Lower lobe of right lung (tissue), 2 donors: ENCODE data around the gene PXMP4. TPM values are rescaled to one million over a fixed set of nuclear protein-coding genes. Genes with fewer than 3 reads are reported as not detected.
A peak's percentile ranks its signal among the peaks of the same experiment; 100 is the strongest.

Experiments used
- ATAC-seq, 2 donors: fragments of 200-7000 bp; cut with Tn5 transposase; one replicate each; pipeline ENCODE4 v1.9.1; 2020 to 2022; ENCODE audit warnings: mild to moderate bottlenecking in 2 of 2, moderate library complexity in 2 of 2
- DNase-seq: peaks from one replicate; pipeline ENCODE4 v3.0.0-alpha.2; 2020
- H3K27ac ChIP-seq: fragments of 200-600 bp; one replicate; pipeline ENCODE4 v1.8.0; 2022
- H3K27me3 ChIP-seq: fragments of 200-600 bp; one replicate; pipeline ENCODE4 v1.8.0; 2022; ENCODE audit warnings: low read depth
- H3K36me3 ChIP-seq: fragments of 200-600 bp; one replicate; pipeline ENCODE4 v1.8.0; 2022; ENCODE audit warnings: mild to moderate bottlenecking
- H3K4me1 ChIP-seq: fragments of 200-600 bp; one replicate; pipeline ENCODE4 v1.8.0; 2022
- H3K4me3 ChIP-seq: fragments of 200-600 bp; one replicate; pipeline ENCODE4 v1.8.0; 2022; ENCODE audit warnings: mild to moderate bottlenecking
- H3K9me3 ChIP-seq: fragments of 200-600 bp; one replicate; pipeline ENCODE4 v1.8.0; 2022
- CTCF ChIP-seq: fragments of 200-600 bp; IDR thresholded peaks from one replicate; pipeline ENCODE4 v1.8.0; 2022; ENCODE audit warnings: antibody characterized with exemption, mild to moderate bottlenecking
- intact Hi-C: fragments of 100-400 bp; cut with DNase I; formaldehyde crosslinking; loops from one replicate; pipeline ENCODE4 v1.11.0; 2022
- total RNA-seq: library from RNA; stranded (reverse); fragmentation: NEBNext Ultra II Directional; extraction: Animal tissue kit (Norgen Biotek cat#: 25700); gene quantifications from one replicate; pipeline ENCODE4 v1.2.1, GENCODE V29; 2021
- donor health status: DM: no; HTN: yes; CAD: no; lungs with severe emphysema.

The PXMP4 gene
- total RNA-seq, 1 donor from 2014 or later = 60.5 TPM

DNA sequence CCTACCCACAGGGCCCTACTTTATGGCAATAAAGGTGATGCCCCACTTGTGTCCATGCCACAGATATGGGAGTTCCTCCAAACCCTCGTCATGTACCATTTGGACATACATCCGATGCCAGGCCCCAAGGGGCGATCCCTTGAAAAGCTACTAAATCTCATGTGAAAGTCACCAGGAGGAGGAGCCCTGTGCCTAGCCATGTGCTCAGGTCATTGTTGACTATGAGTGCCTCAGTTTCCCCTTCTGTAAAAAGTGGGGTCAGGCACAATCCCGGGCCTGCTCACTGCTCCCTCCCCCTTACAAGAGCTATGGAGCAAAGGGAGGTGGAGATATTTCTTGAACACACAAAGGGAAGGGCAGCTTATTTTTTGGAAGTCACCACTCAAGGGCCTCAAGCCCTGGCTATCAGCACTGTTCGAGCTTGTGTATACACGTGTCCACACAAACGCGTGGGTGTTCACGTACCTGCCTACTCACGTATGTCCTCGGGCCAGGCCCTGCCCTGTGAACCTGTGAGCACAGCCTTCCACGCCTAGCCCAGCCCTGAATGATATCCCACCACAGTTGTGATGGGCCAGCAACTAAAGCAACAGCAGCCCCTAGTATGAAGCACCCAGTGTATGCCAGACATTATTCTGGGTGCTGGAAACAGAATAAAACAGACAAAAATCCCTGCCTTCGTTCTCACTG, 51.5 kb downstream of the PXMP4 start:
- Histone ChIP-seq H3K9me3 (no peaks in the 10 kb centered on the region), H3K4me1 (peaks cover 56% of the 10 kb centered on the region), H3K27ac (no peak overlapping the region), H3K36me3 (peaks cover 15% of the 10 kb centered on the region), H3K4me3 (no peak overlapping the region), H3K27me3 (no peaks in the 10 kb centered on the region)
- no peak for ATAC-seq
- intact Hi-C loops = no loop called here
- TF ChIP-seq CTCF = no peak
- DNase-seq = no peak

DNA sequence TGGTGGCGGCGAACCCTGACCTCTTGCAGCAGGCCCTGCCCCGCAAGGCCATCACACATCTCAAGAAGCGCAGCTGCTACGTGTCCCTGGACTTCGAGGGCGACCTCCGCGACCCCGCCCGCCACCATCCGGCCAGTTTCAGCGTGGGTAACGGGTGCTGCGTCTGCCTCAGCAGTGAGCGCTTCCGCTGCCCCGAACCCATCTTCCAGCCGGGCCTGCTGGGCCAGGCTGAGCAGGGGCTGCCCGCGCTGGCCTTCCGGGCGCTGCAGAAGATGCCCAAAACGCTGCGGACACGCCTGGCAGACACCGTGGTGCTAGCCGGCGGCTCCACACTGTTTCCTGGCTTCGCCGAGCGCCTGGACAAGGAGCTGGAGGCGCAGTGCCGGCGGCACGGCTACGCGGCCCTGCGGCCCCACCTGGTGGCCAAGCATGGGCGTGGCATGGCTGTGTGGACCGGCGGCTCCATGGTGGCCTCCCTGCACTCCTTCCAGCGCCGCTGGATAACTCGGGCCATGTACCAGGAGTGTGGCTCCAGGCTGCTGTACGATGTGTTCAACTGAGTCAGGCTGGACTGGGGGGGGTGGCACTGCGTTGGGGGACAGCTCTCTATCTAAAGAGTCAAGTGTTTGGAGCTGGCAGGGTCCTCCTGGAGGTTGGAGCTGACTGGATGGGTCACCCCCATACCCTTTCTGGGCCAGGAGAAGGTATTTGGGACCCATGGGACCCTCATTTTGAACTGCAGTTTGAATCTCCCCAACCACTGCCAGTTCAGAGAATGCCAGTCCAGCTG, 52.2 kb downstream of the PXMP4 start:
- peak overlapping the region; percentile 79 for H3K27ac ChIP-seq
- peak; percentile 86 for DNase-seq
- TF ChIP-seq CTCF = peak; percentile 90
- no peaks in the 10 kb centered on the region for H3K9me3 ChIP-seq
- peak overlapping the region; percentile 63 for H3K4me3 ChIP-seq
- H3K4me1 ChIP-seq = peaks cover 51% of the 10 kb centered on the region
- ATAC-seq = peak; percentile 71 to 72
- H3K36me3 ChIP-seq = peaks cover 15% of the 10 kb centered on the region
- intact Hi-C loops = no loop called here
- no peaks in the 10 kb centered on the region for H3K27me3 ChIP-seq

DNA sequence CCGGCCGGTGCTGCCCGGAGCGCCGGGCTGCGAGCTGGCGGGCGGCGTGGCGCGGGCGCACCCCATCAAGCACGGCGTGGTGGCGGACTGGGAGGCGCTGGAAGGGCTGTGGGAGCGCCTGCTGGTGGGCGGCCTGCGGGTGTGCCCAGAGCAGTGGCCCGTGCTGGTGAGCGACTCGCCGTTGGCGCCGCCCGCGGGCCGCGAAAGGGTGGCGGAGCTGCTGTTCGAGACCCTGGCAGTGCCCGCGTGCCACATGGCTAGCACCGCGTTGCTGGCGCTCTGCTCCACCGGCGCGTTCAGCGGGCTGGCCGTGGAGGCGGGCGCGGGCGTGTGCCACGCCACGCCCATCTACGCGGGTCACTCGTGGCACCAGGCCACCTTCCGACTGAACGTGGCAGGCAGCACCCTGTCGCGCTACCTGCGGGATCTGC, 52.9 kb downstream of the PXMP4 start:
- H3K36me3 ChIP-seq = peaks cover 15% of the 10 kb centered on the region
- no peak for TF ChIP-seq CTCF
- DNase-seq (peak; percentile 69), ATAC-seq (peak; percentile 25 to 30)
- H3K27me3 ChIP-seq = no peaks in the 10 kb centered on the region
- peak overlapping the region; percentile 79 for H3K27ac ChIP-seq
- H3K9me3 ChIP-seq = no peaks in the 10 kb centered on the region
- intact Hi-C loops = no loop called here
- H3K4me1 ChIP-seq = peaks cover 51% of the 10 kb centered on the region
- H3K4me3 ChIP-seq = peak overlapping the region; percentile 63

DNA sequence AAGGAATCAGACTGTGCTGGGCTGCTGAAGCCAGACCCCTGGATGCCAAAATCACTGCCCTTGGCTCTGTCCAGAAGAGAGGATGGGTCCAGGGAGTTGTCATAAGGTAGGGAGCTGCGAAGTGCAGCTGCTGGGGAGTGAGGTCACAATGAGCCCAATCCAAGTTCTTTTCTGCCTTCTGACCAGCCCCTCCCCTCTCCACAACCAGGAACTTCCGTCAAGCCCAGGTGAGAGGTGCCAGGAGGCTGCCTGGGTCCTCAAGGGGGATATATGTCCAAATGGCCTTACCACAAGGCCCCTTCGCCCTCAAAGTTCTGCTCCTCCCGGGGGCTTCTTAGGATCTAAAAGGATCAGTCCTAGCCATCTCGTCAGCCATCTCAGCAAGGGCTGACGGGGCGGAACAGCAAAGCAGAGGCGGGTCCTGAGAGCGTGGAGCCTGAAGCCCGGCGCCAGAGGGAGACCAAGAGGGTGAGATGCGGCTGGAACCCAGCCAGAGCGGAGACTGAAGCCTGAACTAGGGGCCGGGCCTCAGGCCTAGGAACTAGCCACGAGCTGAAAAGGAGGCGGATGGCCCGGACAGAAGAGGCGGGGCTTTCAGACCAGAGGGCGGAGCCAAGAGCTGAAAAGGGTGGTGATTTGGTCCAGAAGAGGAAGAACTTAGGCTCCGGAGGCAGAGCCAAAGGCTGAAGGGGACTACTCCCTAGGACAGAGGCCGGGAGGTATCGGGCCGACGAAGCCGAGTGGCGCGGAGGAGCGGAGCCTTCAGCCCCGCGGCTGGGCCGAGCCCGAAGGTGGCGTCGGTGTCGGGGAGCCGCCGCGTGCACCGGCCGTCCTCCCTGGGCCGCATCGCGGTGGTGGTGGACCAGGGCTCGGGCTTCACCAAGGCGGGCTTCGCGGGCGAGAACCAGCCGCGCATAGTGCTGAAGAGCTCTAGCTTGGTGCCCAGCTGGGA, 53.5 kb downstream of the PXMP4 start, which contains the start of gene ACTL10:
Gene ACTL10 (plus strand): TSS at position 651 of the 952 bp plus-strand sequence. CDS start 555 bp downstream, outside the sequence.
- TF ChIP-seq CTCF = peak; percentile 44
- ATAC-seq = peak; percentile 89 to 90
- peak; percentile 98 for DNase-seq
- H3K4me3 ChIP-seq = peak within 1 kb of the TSS; percentile 63
- peak within 1 kb of the TSS; percentile 79 for H3K27ac ChIP-seq
- H3K36me3 ChIP-seq = peaks cover 15% of the 10 kb centered on the region
- H3K9me3 ChIP-seq = no peaks in the 10 kb centered on the region
- H3K27me3 ChIP-seq = no peaks in the 10 kb centered on the region
- peaks cover 49% of the 10 kb centered on the region for H3K4me1 ChIP-seq
- intact Hi-C loops = no loop called here

- no peak for TF ChIP-seq CTCF
- DNase-seq (no peak), ATAC-seq (no peak)
- Histone ChIP-seq H3K4me3 (no peak overlapping the region), H3K27me3 (no peaks in the 10 kb centered on the region), H3K4me1 (peaks cover 49% of the 10 kb centered on the region), H3K36me3 (peaks cover 16% of the 10 kb centered on the region), H3K9me3 (no peaks in the 10 kb centered on the region), H3K27ac (peak overlapping the region; percentile 88)
- intact Hi-C loops = no loop called here
Observed at GRCh38 chr20:33664762-33665144, 55.4 kb downstream of the PXMP4 start.
